ENCODE data around the gene DUS3L.

The DUS3L gene

DNA sequence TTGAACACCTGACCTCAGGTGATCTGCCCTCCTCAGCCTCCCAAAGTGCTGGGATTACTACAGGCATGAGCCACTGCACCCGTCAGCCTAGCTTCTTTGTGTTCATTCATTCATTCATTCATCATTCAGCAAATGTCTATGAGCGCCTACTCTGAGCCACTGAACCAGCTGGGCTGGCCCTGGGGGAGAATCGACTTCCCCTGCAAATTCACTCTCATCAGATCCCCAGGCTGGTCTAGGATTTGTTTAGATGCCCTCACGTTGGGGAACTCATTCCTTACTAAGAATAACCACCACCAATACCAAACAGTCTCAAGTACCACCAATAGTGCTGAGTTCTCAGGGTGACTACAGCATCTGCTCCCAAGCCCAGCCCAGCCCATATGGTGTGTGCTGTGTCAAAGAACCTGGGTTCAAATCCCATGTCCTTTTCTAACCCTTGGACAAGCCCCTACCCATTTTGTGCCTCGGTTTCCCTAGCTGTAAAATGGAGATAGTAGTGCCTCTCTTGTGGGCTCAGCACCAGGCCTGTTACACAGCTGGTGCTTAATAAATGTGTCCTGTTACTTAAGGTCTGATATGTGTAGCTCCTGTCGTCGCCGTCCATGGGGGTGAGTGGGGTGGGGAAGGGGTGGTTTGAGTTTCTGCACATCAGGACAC is 30.7 kb upstream of the DUS3L start:
- DNase-seq (ENCODE audit: low spot score) = no peak

- DNase-seq (ENCODE audit: low spot score) = no peak
These were observed 29.8 kb upstream of the DUS3L start for GRCh38 chr19:5820785-5821184.

GRCh38 chr19:5818594-5818993 is 27.6 kb upstream of the DUS3L start:
- no peak for DNase-seq (ENCODE audit: low spot score)

DNA sequence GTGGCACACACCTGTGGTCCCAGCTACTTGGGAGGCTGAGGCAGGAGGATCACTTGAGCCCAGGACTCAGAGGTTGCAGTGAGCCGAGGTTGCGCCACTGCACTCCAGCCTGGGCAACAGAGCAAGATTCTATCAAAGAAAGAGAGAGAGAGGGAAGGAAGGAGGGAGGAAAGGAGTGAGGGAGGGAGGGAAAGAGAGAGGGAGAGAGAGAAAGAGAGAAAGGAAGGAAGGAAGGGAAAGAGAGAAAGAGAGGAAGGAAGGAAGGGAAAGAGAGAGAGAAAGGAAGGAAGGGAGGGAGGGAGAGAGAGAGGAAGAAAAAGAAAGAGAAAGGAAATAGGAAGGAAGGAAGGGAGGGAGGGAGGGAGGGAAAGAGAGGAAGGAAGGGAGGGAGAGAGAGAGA is 26.3 kb upstream of the DUS3L start:
- DNase-seq (ENCODE audit: low spot score) = no peak

DNA sequence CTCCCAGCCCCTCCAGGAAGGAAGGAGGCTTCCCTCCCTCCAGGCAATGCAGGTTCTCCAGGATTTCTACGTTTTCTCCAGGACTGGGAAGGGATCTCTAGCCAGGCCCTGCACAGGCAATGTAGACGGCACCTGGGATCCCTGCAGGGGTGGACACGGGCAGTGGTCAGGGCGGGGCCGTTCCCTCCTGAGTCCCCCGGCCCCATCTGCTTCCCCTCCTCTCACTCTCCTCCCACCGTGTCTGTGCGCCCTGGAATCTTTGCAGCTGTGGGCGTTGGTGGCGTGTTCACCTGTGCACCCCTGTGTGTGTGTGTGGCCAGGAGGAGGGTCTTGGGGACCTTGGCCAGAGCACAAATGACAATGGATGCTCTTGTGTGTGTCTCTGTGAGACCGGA is 23.9 kb upstream of the DUS3L start:
- no peak for DNase-seq (ENCODE audit: low spot score)

- DNase-seq (ENCODE audit: low spot score) = no peak
These were observed 23.3 kb upstream of the DUS3L start for GRCh38 chr19:5814123-5814851.

DNA sequence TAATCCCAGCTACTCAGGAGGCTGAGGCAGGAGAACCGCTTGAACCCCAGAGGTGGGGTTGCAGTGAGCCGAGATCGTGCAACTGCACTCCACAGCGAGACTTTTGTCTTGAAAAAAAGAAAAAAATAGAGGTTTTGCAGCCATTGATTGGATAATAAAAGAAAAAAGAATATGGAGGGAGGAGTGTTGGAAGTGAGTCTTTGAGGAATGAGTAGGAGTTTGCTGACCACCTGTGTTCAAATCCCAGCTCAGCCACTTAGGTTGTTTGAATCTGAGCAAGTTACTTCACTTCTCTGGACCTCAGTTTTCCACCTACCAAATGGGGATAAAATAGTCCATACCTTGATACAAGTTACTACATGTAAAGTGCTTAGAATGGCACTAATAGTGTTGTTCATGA is 20.2 kb upstream of the DUS3L start:
- DNase-seq (ENCODE audit: low spot score) = no peak

GRCh38 chr19:5809469-5809868 is 18.5 kb upstream of the DUS3L start:
- DNase-seq (ENCODE audit: low spot score) = no peak

- no peak for DNase-seq (ENCODE audit: low spot score)
These were observed 18.1 kb upstream of the DUS3L start for GRCh38 chr19:5809053-5809452.

- DNase-seq (ENCODE audit: low spot score) = no peak
These were observed 17.3 kb upstream of the DUS3L start for GRCh38 chr19:5808120-5808816.

GRCh38 chr19:5806905-5807304 is 15.9 kb upstream of the DUS3L start:
- DNase-seq (ENCODE audit: low spot score) = no peak

- no peak for DNase-seq (ENCODE audit: low spot score)
These were observed 15.1 kb upstream of the DUS3L start for GRCh38 chr19:5806133-5806489.

DNA sequence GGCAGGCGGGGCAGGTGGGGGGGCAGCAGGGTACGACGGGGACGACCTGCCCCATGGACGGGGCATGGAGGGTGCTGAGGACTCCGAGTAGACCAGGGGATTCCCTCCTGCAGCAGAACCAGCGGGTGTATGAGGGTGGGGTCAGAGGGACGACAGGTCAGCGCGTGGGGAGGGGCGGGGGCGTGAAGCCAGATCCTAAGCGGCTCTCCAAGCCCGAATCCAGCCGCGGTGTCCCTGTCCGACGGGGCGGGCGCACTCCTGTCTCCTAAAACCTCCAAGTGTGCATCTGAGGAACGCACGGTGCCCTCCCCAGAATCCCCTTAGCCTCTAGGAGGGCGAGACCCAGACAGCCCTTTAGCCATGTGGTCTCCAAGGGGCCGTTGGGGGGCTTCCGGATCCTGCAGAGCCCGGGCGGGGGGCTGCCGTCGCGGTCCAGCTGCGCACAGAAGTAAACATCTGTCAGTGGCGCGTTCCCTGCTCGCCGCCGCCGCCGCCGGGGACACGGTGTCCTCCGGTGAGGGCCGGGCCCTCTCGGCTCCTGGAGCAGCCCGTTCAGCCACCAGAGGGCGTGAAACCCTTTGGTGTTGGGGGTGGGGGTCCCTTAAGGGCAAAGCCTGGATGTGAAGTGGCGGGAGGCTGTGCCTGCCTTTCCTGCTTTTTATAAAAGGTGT is 14.6 kb upstream of the DUS3L start:
- peak; percentile 47 for DNase-seq (ENCODE audit: low spot score)

GRCh38 chr19:5804516-5805461 is 13.8 kb upstream of the DUS3L start, which contains the start of gene NRTN:
TSS of gene NRTN (plus strand) at chr19:5805067. CDS start at chr19:5824166, 19,099 bp downstream.
- DNase-seq (ENCODE audit: low spot score) = peak; percentile 33

- peak; percentile 90 for DNase-seq (ENCODE audit: low spot score)
These were observed 13.0 kb upstream of the DUS3L start for GRCh38 chr19:5803752-5804515.

- no peak for DNase-seq (ENCODE audit: low spot score)
These were observed 12.4 kb upstream of the DUS3L start for GRCh38 chr19:5803441-5803751.

DNA sequence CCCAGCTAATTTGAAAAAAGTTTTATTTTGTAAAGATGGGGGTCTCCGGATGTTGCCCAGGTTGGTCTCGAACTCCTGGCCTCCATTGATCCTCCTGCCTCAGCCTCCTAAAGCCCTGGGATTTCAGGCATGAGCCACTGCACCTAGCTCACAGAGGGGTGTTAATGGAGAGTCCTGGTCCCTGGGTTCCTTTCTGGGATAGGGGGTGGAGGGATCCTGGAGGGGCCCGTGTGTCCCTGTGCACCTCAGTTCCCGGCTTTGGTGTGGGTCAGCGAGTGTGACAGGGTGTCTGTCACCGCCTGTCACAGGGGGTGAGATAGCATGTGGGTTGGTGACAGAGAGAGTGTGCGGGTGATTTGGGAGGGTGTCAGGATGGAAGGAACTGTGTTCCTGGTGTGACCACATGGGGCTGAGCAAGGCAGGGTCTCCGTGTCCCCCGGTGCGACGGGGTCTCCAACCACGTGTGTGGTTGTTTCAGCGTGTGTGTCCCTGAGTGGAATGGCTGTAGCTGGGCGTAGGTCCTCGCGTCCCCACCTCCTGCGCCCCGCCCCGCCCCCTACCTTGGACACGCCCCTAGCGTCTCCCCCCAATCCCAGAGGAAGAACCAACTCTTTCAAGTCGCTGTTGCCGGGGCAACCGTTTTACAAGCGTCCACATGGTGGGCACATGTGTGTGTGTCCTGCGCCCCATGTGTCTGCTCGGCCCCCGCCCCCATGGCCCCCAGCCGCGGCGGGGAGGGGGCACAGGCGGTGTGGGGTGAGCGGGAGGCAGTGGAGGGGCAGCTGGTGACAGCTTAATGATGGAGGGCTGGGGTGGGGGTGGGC is 11.0 kb upstream of the DUS3L start:
- no peak for DNase-seq (ENCODE audit: low spot score)

- DNase-seq (ENCODE audit: low spot score) = no peak
These were observed 9.7 kb upstream of the DUS3L start for GRCh38 chr19:5800361-5801270.
